SIG-M5 treated with dmso at 0.1 percent for 504 hours (cell line): ENCODE measurements around the gene PRDM15.

ENCODE experiments used
- DNase-seq: peaks from one replicate; lab custom pipeline; 2025; ENCODE audit not compliant: unreplicated experiment; lab: John Stamatoyannopoulos, UW

PRDM15 gene

GRCh38 chr21:41766883-41767605, 112.1 kb downstream of the PRDM15 start, which contains the start of gene RIPK4:
Gene RIPK4 (minus strand): TSS chr21:41767052. CDS start chr21:41767041, 11 bp downstream.
- peak; percentile 52 for DNase-seq

- no peak for DNase-seq
These were observed 112.9 kb downstream of the PRDM15 start for GRCh38 chr21:41765973-41766882.

GRCh38 chr21:41765420-41765821, 113.7 kb downstream of the PRDM15 start:
- DNase-seq = no peak

- DNase-seq = no peak
These were observed 114.4 kb downstream of the PRDM15 start for GRCh38 chr21:41764558-41765419.

- DNase-seq = no peak
These were observed 115.1 kb downstream of the PRDM15 start for GRCh38 chr21:41763996-41764395.

- DNase-seq = no peak
These were observed 115.7 kb downstream of the PRDM15 start for GRCh38 chr21:41763398-41763931.

- DNase-seq = no peak
These were observed 116.4 kb downstream of the PRDM15 start for GRCh38 chr21:41762753-41763152.

GRCh38 chr21:41761934-41762635, 117.1 kb downstream of the PRDM15 start:
- DNase-seq = peak; percentile 60

- peak; percentile 59 for DNase-seq
These were observed 117.8 kb downstream of the PRDM15 start for GRCh38 chr21:41761211-41761933.

- DNase-seq = no peak
These were observed 118.7 kb downstream of the PRDM15 start for GRCh38 chr21:41760411-41760810.

- no peak for DNase-seq
These were observed 119.2 kb downstream of the PRDM15 start for GRCh38 chr21:41759926-41760325.

- no peak for DNase-seq
These were observed 119.8 kb downstream of the PRDM15 start for GRCh38 chr21:41759214-41759840.

GRCh38 chr21:41758550-41758949, 120.6 kb downstream of the PRDM15 start:
- no peak for DNase-seq

- no peak for DNase-seq
These were observed 123.0 kb downstream of the PRDM15 start for GRCh38 chr21:41755934-41756773.

GRCh38 chr21:41755258-41755933, 123.7 kb downstream of the PRDM15 start:
- DNase-seq = no peak

- no peak for DNase-seq
These were observed 124.7 kb downstream of the PRDM15 start for GRCh38 chr21:41754479-41754891.
